B cell (primary cell): Measurements from ENCODE around the gene GLIS2.

Source experiments
- CTCF ChIP-seq: fragments of 200-600 bp; IDR thresholded peaks from one replicate; pipeline ENCODE4 v1.8.0; 2022; ENCODE audit warnings: antibody characterized with exemption, mild to moderate bottlenecking
- EZH2 ChIP-seq: IDR thresholded peaks from 2 replicates; pipeline ENCODE4 v1.6.1; 2012; ENCODE audit warnings: borderline replicate concordance, low read depth, mild to moderate bottlenecking, moderate library complexity, low read length; ENCODE audit not compliant: insufficient read depth, poor library complexity, severe bottlenecking

DNA sequence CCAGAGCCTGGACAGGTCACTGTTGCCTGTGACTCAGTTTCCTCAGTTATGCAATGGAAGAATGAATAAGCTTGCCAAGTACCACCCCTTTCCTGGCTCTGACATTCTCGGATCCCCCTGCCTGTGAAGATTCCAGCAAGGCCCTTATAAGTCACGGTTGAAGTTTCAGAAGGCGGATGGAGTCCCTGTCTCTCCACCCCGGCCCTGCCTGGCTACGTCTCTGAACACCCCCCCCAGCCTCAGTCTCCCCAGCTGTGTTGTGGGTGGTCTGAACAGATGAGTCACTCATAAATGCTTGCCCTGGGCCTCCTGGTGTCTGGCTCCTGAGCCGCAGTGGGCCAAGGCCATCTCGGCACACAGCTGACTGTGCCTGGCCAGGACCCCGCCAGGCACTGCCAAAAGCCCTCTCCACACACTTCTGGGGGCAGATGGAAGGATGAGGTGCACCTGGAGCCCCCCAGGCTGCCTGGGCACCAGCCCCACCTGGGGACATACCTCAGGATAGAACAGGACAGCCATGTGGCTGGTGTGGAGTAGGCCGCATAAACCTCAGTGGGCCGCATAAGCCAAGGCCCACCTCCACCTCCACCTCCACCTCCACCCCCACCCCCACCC lies 71.2 kb downstream of the GLIS2 start:
- TF ChIP-seq CTCF: no peak
- TF ChIP-seq EZH2: no peak
